Body of pancreas (tissue), 4 donors: ENCODE data around the gene PDE6H. TPM values are rescaled to one million over a fixed set of nuclear protein-coding genes. Genes with fewer than 3 reads are reported as not detected.

Experiments
- ATAC-seq: fragments of 150-250 bp; one replicate; pipeline ENCODE4 v1.9.1; 2016
- DNase-seq, 4 donors: peaks; one replicate each; pipeline ENCODE4 v3.0.0-alpha.2; 2019
- H3K27ac ChIP-seq, 4 donors: fragments of 200-600 bp; sonication (generic); 1 replicate in 3 of 4; 2 replicates in 1 of 4; pipeline versions ENCODE4 v1.5.1 to v1.6.1; 2016 to 2019; ENCODE audit warnings: mild to moderate bottlenecking in 1 of 4, mixed read lengths in 1 of 4, moderate library complexity in 1 of 4
- H3K27me3 ChIP-seq, 2 donors: fragments of 200-600 bp; sonication (generic); one replicate each; pipeline ENCODE4 v1.6.0; 2016; ENCODE audit warnings: mild to moderate bottlenecking in 1 of 2
- H3K36me3 ChIP-seq, 2 donors: fragments of 200-600 bp; sonication (generic); replicated peaks in 1 of 2; 2 replicates each; pipeline ENCODE4 v1.5.1; 2016; ENCODE audit warnings: low read depth in 2 of 2; ENCODE audit not compliant: insufficient read depth in 1 of 2
- H3K4me1 ChIP-seq: fragments of 200-600 bp; sonication (generic); one replicate; pipeline ENCODE4 v1.6.0; 2016
- H3K4me3 ChIP-seq, 2 donors: fragments of 200-600 bp; sonication (generic); 1 replicate in 1 of 2; 2 replicates in 1 of 2; pipeline ENCODE4 v1.5.1; 2016 to 2019
- H3K9me3 ChIP-seq, 3 donors: fragments of 200-600 bp; sonication (generic); 1 replicate in 2 of 3; 2 replicates in 1 of 3; pipeline ENCODE4 v1.5.1; 2016
- POLR2A ChIP-seq, 3 donors: fragments of 450-650 bp; IDR thresholded peaks; one replicate each; pipeline ENCODE4 v1.6.1; 2016; ENCODE audit warnings: antibody characterized with exemption in 3 of 3, mild to moderate bottlenecking in 2 of 3
- WGBS, 2 donors: methylation state at CpG; one replicate each; pipeline ENCODE4 v1.1.5; 2017; 5-methylcytosine and 5-hydroxymethylcytosine counted together
- intact Hi-C: fragments of 100-400 bp; cut with DNase I; formaldehyde crosslinking; loops from one replicate; pipeline ENCODE4 v1.15.1; 2023
- total RNA-seq, 2 donors: library from RNA; depleted of rRNA; stranded (reverse); fragments of >200 nt; gene quantifications; one replicate each; pipeline ENCODE4 v1.1.0, GENCODE V29; 2016
- TF ChIP-seq, protein P1 (sequence below), 7 experiments: fragments of 450-650 bp in 4 of 7; fragments of 200-600 bp in 3 of 7; sonication (generic) in 3 of 7; IDR thresholded peaks; one replicate each; pipeline ENCODE4 v1.5.1; 2016 to 2019; ENCODE audit warnings: antibody characterized with exemption in 7 of 7

The PDE6H gene
- total RNA-seq, 2 donors from 2014 or later, result not detected

DNA sequence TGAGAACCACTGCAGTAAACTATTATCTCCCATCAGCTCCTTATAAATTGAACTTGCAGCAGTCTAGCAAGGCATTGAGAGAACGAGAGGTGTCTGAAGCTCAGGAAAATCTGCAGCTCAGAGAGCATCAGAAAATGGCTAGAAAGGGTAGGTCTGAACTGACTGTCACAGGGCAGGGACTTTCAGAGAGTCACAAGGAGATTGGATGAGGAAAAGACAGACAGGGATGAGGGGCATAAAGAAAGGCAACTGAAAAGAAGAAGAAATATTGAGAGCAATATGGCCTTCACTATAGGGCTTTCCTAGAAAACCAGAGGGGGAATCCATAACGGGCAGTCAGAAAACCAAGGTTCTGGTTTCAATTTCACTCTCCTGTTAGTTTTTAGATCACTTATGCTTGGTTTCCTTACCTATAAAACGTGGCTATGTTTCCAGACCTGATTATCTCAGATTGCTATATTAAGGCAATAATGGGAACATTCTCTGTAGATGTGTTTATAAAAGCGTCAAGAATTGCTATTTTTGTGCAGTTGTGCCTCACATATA, 40.9 kb downstream of the PDE6H start:
- Histone ChIP-seq H3K9me3 (no peaks in the 10 kb centered on the region), H3K4me1 (peaks cover 3% of the 10 kb centered on the region), H3K27me3 (no peaks in the 10 kb centered on the region), H3K36me3 (no peaks in the 10 kb centered on the region), H3K27ac (peak overlapping the region in 1 of 4 donors; percentile 5), H3K4me3 (no peak overlapping the region)
- intact Hi-C loops, result no loop called here
- ATAC-seq, result no peak
- no peak for DNase-seq
- TF ChIP-seq, protein P1, sequence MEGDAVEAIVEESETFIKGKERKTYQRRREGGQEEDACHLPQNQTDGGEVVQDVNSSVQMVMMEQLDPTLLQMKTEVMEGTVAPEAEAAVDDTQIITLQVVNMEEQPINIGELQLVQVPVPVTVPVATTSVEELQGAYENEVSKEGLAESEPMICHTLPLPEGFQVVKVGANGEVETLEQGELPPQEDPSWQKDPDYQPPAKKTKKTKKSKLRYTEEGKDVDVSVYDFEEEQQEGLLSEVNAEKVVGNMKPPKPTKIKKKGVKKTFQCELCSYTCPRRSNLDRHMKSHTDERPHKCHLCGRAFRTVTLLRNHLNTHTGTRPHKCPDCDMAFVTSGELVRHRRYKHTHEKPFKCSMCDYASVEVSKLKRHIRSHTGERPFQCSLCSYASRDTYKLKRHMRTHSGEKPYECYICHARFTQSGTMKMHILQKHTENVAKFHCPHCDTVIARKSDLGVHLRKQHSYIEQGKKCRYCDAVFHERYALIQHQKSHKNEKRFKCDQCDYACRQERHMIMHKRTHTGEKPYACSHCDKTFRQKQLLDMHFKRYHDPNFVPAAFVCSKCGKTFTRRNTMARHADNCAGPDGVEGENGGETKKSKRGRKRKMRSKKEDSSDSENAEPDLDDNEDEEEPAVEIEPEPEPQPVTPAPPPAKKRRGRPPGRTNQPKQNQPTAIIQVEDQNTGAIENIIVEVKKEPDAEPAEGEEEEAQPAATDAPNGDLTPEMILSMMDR (IDR thresholded peaks at IDR 0.05), result no peak
- no peak for TF ChIP-seq POLR2A (IDR thresholded peaks at IDR 0.05)
- 70 to 81% methylated on average over 4 of the region's 4 CpGs for WGBS, 2 donors

DNA sequence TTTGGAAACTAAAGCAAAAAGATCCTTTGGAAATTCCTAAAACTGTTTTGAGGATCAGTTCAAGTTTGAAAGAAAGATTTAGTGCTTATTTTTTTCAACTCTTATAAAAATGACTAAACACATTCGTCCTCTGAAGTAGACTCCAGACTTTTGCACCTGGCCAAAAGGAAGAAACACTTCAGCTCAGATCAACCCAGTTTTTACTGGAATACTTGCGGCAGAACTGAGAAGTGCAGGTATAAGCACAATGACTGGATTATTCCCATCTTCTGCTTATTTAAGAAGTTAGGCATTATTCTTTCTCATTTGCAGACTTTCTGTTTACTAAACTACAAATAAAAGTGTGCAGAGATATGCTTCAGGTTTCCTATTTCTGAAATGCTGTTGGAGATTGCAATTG, 41.9 kb downstream of the PDE6H start:
- no peak for TF ChIP-seq POLR2A (IDR thresholded peaks at IDR 0.05)
- TF ChIP-seq, protein P1 (IDR thresholded peaks at IDR 0.05), result peak in 2 of 7 experiments; percentile 10 to 31
- no peak for ATAC-seq
- no peaks in the 10 kb centered on the region for H3K27me3 ChIP-seq
- intact Hi-C loops, result no loop called here
- H3K27ac ChIP-seq, result peak overlapping the region in 2 of 4 donors; percentile 2 to 5
- no peak overlapping the region for H3K4me3 ChIP-seq
- DNase-seq, result no peak
- H3K36me3 ChIP-seq, result no peaks in the 10 kb centered on the region
- no peaks in the 10 kb centered on the region for H3K9me3 ChIP-seq
- WGBS, 2 donors, result 43 to 62% methylated on average over 2 of the region's 2 CpGs
- peaks cover 3% of the 10 kb centered on the region for H3K4me1 ChIP-seq

DNA sequence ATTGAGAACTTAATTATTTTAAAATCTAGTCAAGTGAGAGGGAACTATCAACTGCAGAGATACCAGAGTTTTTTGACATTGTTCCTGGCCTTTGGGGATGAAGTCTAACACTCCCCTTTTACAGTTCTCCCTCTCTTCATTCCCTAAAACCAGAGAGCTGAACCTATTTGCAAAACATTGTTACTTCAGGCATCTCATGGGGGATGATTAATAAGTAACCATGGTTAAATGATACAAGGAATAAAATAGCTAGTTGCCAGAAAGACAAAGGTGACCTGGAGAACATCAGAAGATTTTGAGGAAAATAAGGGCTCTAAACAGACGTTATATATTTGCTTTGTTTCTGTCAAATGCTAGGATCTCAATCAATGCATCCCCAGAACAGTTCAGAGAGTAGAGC, 42.3 kb downstream of the PDE6H start:
- Histone ChIP-seq H3K27ac (peak overlapping the region in 2 of 4 donors; percentile 2 to 5), H3K36me3 (no peaks in the 10 kb centered on the region), H3K9me3 (no peaks in the 10 kb centered on the region), H3K27me3 (no peaks in the 10 kb centered on the region), H3K4me3 (no peak overlapping the region), H3K4me1 (peaks cover 3% of the 10 kb centered on the region)
- no peak for DNase-seq
- intact Hi-C loops, result no loop called here
- WGBS, 2 donors, result 8 to 18% methylated on average over 1 of the region's 1 CpG
- no peak for ATAC-seq
- TF ChIP-seq, protein P1 (IDR thresholded peaks at IDR 0.05), result no peak
- TF ChIP-seq POLR2A (IDR thresholded peaks at IDR 0.05), result no peak

DNA sequence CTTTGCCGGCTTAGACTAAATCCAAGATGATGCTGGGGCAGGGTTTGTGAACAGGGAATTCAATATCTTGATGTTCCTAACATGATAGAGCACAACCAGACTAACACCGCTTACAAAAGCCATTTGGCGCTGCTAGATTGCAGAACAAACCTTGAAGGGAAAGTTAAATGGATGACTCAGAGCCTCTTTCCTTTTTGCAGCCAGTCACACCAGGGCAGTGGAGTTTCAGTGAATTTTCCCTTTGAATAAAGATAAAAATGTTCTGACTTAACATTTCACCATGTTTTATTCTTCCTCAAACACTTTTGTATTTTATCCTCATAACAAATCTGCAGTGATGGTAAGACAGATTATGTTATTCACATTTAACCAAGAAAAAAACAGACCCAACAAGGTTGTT, 47.3 kb downstream of the PDE6H start:
- H3K27ac ChIP-seq, result no peak overlapping the region
- no peaks in the 10 kb centered on the region for H3K9me3 ChIP-seq
- ATAC-seq, result no peak
- peaks cover 3% of the 10 kb centered on the region for H3K4me1 ChIP-seq
- WGBS, 2 donors, result 71 to 78% methylated on average over 3 of the region's 3 CpGs
- H3K27me3 ChIP-seq, result no peaks in the 10 kb centered on the region
- H3K4me3 ChIP-seq, result no peak overlapping the region
- H3K36me3 ChIP-seq, result no peaks in the 10 kb centered on the region
- TF ChIP-seq POLR2A (IDR thresholded peaks at IDR 0.05), result no peak
- TF ChIP-seq, protein P1 (IDR thresholded peaks at IDR 0.05), result no peak
- intact Hi-C loops, result no loop called here
- DNase-seq, result no peak

Other genes with a start within 250 kb of the PDE6H start
- 10 to 100 TPM in 1 of 2 donors, 1 to 10 TPM in 1; 8.6 to 14.8 TPM for gene WBP11, start 169.6 kb upstream of the PDE6H start, total RNA-seq
- 1 to 10 TPM in 1 of 2 donors, not detected in 1; 1.8 TPM for gene C12orf60, start 169.4 kb upstream of the PDE6H start, total RNA-seq
- gene SMCO3, start 158.9 kb upstream of the PDE6H start, total RNA-seq, result 1 to 10 TPM; 1.3 to 4.3 TPM
- 1 to 10 TPM; 1.3 to 3.1 TPM for gene ART4, start 129.5 kb upstream of the PDE6H start, total RNA-seq
- gene MGP, start 87.2 kb upstream of the PDE6H start, total RNA-seq, result 100 to 1,000 TPM; 162 to 228 TPM
- 100 to 1,000 TPM in 1 of 2 donors, 10 to 100 TPM in 1; 79.1 to 131 TPM for gene ERP27, start 34.5 kb upstream of the PDE6H start, total RNA-seq
- 10 to 100 TPM; 19.8 to 36.6 TPM for gene ARHGDIB, start 11.4 kb upstream of the PDE6H start, total RNA-seq
- 10 to 100 TPM; 10.9 to 13.8 TPM for gene RERG, start 248.4 kb downstream of the PDE6H start, total RNA-seq